ENCODE measurements around the gene SSBP2. TPM values are rescaled to one million over a fixed set of nuclear protein-coding genes. Genes with fewer than 3 reads are reported as not detected.

SSBP2 gene
- total and polyA plus RNA-seq, 2 of the 8 experiments (the other 6 are each of a cell fraction or from before 2014, with no cell fraction given): 21.5 to 36.2 TPM

GRCh38 chr5:81626524-81626923 is 124.4 kb downstream of the SSBP2 start (continued):
- TF ChIP-seq CHD7 (IDR thresholded peaks at IDR 0.05; ENCODE audit: insufficient replicate concordance, low read length): no peak
- no peak for TF ChIP-seq CBX5 (IDR thresholded peaks at IDR 0.05; ENCODE audit: low read depth, low read length)
- TF ChIP-seq SIN3A (conservative IDR thresholded peaks at IDR 0.05 in 1 of 2, IDR thresholded peaks at IDR 0.05 in 1 of 2; ENCODE audit: low read depth in 1 of 2, low read length in 2 of 2): no peak
- no peak for TF ChIP-seq SAP30 (IDR thresholded peaks at IDR 0.05; ENCODE audit: insufficient read depth, insufficient replicate concordance, low read length)
- no peak for TF ChIP-seq RNF2 (IDR thresholded peaks at IDR 0.05; ENCODE audit: borderline replicate concordance, low read depth, low read length, missing control alignments, poor library complexity, severe bottlenecking)
- TF ChIP-seq SRF (IDR thresholded peaks at IDR 0.05; ENCODE audit: low read depth, low read length): no peak
- no peak for TF ChIP-seq CHD1 (IDR thresholded peaks at IDR 0.05; ENCODE audit: low read depth, low read length)
- TF ChIP-seq TEAD4 (IDR thresholded peaks at IDR 0.05; ENCODE audit: low read depth, low read length): no peak
- TF ChIP-seq KDM5A (IDR thresholded peaks at IDR 0.05; ENCODE audit: low read length): no peak
- no peak for TF ChIP-seq RAD21 (IDR thresholded peaks at IDR 0.05 in 1 of 2, conservative IDR thresholded peaks at IDR 0.05 in 1 of 2; ENCODE audit: low read depth in 2 of 2, low read length in 2 of 2)
